Measurements from ENCODE around the gene EFEMP2. TPM values are rescaled to one million over a fixed set of nuclear protein-coding genes. Genes with fewer than 3 reads are reported as not detected.

Gene EFEMP2
- total RNA-seq, 1 experiment from 2014 or later = 217 TPM

DNA sequence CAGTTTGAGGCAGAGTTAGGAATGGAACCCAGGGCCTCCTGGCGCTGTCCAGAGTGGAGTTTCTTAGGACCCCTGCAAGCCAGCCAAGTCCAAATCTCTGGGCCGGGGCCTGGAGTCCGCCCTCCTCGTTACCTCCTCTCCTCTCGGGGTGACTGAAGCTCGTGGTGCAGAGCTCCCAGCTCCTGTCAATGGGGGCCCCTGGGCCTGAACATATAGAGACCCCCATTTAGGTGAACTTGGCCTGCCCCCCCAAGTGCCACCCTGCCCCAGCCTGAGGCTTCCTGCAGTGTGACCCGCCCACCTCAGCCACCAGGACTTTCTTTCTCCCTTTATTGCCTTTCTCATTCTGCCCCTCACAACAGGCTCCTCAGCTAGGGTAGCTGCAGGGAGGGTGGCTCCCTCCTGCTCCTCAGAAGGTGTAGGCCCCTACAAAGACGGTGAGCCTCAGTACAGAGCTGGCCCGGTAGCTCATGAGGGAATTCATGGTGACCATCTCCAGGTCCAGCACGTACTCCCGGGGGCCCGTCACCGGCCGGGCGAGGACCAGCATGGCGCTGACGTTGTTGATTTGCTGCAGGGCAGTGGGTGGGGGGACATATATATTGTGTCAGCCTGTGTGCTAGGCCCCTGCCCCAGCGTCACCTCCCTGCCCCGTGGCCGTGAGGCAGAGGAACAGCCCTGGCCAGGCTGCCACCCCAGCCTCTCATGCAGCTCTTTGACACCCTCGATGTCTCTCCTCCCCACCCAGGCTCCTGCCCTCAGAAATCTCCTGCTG is 5.9 kb downstream of the EFEMP2 start:
- no peak for DNase-seq (ENCODE audit: low read depth)

DNA sequence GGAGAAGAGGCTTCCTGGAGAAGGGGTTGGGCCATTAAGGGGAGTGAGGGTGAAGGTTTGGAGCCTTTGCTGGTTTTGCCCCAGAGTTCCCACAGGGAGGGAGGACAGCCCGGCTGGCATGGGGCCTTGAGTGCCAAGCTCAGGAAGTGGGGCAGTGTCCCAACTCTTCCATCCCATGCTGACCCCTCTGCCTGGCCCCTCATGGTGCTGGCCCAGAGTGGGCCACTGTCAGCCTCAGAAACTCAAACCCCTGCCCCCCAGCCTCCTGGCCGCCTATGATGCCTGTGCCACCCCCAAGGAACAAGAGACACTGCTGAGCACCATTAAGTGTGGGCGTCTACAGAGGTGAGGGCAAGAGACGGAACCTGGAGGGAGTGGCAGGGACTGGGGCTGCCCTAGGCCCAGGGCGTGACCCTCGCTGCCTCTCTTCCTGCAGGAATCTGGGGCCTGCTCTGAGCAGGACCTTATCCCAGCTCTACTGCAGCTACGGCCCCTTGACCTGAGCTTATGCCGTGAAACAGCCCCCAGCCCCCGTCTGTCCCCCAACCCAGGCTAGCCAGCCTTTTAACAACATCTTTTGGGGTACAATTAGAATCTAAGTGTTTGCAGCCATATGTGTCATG is 6.9 kb downstream of the EFEMP2 start:
- DNase-seq (ENCODE audit: low read depth) = no peak

DNA sequence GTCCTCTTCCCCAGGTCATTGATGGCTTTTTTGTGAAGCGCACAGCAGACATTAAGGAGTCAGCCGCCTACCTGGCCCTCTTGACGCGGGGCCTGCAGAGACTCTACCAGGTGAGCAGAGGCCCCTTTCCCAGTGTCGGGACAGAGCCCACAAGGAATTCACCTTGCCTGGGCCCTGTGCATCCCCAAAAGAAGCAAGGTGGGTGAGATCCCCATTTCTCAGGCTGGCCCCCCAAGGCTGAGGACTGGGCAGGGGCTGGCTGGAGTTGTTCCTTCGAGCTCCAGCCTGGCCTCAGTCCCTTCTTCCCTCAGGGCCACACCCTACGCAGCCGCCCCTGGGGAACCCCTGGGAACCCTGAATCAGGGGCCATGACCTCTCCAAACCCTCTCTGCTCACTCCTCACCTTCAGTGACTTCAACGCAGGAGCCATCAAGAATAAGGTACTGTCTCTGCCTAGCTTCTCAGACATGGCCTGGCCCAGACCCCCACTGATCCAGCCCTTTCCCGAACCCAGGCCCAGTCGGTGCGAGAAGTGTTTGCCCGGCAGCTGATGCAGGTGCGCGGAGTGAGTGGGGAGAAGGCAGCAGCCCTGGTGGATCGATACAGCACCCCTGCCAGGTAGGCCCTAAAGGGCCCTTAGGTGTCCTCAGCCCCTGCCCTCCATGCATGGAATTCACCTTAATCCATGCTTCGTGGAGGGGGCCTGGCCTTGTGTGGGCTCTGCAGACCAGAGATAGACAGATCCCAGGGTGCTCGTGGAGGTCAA is 7.7 kb downstream of the EFEMP2 start:
- DNase-seq (ENCODE audit: low read depth) = no peak

DNA sequence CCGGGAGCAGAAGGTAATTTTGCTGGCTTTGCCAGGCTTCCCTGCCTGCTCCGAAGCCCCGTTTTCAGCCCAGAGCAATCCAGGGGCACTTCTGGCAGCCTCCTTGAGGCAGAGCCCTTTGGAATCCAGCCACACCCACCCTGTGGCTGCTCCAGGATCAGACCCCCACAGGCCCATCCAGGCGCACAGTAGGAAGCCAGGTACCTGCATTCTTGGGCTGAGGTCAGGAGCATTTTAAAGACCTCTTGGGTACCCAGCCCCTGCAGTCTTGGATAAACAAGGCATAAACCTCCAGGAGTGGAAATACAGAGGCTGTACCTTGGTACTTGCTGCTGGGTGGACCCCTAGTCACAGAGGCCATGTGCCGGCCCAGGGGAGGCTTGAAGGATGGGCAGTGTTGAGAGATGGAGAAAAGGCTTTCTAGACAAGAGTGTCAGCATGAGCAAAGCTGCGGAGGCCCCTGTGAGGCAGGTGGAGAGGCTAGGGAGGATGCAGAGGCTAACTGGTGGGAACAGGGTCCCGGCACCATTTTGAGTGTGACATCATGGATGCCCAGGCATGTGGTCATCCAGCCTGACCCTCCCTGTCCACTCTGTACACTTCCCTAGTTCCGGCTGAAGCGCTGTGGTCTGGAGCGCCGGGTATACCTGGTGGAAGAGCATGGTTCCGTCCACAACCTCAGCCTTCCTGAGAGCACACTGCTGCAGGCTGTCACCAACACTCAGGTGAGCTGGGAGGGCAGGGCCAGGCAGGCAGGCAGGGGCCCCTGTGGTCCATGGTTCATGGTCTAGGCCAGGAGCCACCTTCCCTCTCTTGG is 8.5 kb downstream of the EFEMP2 start:
- no peak for DNase-seq (ENCODE audit: low read depth)

DNA sequence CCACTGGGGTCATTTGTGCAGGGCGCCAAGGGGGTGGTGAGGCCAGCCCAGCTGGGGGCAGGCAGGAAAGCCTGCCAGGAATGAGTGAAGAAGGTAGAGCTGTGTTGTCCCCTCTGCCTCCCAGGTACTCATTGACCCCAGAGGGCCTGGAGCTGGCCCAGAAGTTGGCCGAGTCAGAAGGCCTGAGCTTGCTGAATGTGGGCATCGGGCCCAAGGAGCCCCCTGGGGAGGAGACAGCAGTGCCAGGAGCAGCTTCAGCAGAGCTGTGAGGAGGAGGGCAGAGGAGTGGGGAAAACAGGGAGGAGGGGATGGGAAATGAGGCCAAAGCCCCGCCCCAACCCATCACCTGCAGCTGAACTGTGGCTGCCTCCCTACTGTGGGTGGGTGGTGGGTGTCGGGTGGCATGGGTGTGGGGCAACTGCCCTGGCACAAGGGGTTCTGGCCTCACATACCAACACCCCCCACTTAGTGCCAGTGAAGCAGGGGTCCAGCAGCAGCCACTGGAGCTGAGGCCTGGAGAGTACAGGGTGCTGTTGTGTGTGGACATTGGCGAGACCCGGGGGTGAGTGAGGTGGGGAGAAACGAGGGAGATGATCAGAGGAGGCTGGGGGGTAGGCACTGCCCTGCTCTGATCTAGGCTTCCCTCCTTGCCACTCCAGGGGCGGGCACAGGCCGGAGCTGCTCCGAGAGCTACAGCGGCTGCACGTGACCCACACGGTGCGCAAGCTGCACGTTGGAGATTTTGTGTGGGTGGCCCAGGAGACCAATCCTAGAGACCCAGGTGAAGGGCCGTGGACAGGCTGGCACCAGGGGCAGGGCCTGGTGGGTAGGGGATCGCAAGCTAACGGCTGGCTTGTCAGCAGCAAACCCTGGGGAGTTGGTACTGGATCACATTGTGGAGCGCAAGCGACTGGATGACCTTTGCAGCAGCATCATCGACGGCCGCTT is 9.4 kb downstream of the EFEMP2 start:
- no peak for DNase-seq (ENCODE audit: low read depth)

DNA sequence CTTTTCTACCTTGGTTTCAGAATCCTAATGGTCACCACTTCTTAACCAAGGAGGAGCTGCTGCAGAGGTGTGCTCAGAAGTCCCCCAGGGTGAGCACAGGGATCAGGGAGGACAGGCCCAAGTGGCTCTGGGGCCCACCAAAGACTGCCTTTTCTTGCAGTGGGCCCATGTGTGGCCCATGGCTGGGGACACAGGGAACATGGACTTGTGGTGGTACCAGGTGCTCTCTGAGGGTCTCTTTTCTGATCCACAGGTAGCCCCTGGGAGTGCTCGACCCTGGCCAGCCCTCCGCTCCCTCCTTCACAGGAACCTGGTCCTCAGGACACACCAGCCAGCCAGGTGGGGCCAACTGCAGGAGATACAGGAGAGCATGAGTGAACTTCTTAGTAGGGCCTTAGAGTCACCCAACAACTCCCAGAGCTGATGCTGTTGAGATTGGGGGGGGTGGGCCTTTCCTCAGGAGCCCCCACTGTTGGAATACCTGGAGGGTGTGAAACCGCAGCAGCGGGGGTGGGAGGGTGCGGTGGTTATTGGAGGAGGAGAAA is 10.3 kb downstream of the EFEMP2 start:
- no peak for DNase-seq (ENCODE audit: low read depth)

DNA sequence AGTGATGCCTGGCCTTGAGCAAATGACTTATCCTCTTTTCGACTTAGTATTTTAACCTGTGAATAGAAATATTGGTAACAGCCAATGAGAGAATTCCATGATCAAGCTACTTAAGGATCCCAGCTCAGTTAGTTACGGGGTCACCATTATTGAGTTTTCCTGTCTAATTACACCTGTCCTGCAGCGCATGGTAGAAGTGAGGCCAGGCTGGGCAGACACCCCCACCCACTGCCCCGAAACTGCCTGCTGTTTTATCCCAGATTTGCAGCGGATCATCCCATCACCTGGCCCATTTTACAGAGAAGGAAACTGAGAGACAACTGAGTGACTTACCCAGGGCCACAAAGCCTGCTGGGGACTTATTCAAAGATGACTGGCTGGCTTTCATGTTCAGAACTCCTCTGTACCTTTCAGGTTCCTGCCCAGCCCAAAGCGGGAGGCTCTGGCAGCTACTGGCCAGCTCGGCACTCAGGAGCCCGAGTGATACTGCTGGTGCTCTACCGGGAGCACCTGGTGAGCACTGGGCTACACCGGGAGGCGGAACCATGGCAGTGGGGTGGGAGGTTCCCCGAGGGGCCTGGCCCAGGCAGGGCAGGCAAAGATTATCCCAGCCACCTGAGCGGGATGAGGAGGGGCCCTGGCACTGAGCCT is 10.9 kb downstream of the EFEMP2 start:
- DNase-seq (ENCODE audit: low read depth) = no peak

DNA sequence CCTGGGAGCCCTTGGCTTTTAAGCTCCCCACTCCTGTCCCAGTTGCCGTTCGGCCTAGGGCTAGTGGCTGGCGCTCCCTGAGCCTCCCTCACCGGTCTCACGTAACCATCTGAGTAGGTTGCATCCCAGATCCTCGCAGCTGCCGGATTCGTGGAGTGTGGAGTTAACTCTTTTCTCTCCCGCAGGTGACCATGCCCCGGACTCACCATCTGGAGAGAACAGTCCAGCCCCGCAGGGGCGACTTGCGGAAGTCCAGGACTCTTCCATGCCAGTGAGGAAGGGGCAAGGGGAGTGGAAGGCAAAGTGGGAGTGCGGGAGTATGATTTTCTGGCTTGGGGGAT is 11.5 kb downstream of the EFEMP2 start:
- no peak for DNase-seq (ENCODE audit: low read depth)

DNA sequence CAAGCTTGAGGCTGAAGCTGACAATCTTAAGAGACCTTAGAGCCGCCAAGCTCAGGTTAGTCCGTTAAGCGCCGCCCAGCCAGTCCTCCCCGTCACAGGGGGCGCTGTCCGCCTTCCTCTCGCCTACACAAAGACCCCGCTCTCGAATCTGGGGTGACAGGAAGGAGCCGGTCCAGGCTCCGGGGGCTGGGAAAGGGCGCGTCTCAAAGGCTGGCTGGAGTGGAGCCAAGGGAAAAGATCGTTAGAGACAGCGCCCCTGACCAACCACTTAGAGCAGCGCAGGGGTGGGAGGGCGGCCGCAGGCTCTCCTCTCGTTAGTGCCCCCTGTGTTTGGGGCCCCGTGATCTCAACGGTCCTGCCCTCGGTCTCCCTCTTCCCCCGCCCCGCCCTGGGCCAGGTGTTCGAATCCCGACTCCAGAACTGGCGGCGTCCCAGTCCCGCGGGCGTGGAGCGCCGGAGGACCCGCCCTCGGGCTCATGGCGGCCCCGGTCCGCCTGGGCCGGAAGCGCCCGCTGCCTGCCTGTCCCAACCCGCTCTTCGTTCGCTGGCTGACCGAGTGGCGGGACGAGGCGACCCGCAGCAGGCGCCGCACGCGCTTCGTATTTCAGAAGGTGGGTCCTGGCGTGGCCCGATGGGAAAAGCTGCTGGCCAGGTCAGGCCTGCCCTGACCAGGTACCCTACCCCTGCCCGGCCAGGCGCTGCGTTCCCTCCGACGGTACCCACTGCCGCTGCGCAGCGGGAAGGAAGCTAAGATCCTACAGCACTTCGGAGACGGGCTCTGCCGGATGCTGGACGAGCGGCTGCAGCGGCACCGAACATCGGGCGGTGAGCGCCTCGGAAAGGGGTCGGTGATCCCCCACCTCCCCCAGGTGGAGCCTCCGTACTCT is 12.1 kb downstream of the EFEMP2 start, which contains the start of gene MUS81:
Gene MUS81, plus strand, starts transcription at position 156 of the 887 bp plus-strand sequence. Its CDS starts 321 bp downstream, at position 477.
- peak; percentile 98 for DNase-seq (ENCODE audit: low read depth)

DNA sequence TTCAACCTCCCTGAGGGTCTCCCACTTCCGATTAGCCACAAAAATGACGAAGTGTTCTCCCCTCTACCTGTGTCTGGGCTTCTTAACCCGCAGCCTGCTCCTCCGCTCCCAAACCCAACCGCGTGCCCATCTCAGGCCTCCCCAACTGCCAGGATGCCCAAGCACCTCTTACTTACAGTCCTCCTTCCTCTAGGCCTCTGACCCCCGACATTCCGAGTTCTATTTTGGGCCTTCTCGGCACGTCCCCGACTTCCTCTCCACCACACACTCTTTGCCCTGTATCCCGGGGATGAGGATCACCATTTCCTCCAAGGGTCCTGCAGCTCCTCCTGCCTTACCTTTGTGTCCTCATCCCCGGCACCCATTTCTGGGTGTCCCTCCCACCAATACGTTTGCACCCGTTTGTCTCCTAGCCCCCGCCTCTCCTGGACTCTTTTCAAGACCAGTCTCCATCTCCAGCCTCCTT is 12.8 kb downstream of the EFEMP2 start:
- no peak for DNase-seq (ENCODE audit: low read depth)

DNA sequence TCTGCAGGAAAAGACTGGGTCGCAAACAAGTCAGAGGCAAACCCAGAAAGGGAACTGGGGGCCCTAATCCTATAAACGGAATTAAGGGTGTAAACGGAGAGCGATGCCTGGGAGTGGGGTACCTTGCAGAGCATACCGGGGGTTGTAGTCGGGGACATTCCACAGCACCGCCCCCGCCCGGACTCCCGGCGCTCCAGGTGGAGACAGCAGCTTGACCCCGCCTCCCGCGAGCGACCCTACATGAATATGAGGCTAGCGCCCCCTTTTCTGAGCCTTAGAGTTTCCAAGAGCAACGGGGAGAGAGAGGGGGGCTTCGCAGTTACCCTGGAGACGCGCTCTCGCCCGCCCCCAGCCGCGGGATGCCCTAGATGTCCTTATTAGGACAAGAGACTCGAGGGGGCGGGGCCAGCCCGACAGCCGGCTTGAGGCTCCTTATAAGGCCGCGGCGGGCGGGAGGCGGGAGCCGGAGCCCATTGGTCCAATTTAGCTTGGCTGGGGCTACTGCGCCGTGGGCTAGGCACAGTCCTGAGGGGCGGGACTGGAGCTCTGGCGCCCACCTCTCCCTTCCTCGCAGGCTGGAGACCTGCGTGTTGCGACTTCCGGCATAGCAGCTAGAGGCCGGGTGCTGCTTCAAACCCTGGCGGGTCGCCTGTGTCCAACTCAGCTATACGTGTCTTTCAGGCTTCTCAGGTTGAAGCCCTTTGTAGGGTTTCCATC is 13.3 kb downstream of the EFEMP2 start:
- DNase-seq (ENCODE audit: low read depth) = peak; percentile 97

DNA sequence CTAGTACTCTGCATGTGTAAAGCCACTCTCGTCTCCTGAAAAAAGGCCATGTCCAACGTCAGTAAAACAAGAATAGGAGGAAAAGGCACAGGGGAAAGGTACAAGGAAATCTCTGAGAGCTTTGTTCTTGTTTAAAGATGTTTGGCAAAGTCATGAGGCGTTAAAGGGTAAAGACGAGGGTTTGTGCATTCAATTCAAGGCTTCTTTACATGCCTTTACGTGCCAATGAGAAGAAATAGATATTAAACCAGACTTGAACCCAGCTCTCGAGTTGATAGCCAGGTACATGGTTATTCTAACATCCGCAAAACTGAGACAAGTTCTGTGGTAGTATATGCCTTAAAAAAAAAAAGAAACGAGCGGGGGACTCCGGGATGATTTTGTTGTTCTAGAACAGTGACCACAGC is 13.9 kb downstream of the EFEMP2 start:
- DNase-seq (ENCODE audit: low read depth) = no peak

DNA sequence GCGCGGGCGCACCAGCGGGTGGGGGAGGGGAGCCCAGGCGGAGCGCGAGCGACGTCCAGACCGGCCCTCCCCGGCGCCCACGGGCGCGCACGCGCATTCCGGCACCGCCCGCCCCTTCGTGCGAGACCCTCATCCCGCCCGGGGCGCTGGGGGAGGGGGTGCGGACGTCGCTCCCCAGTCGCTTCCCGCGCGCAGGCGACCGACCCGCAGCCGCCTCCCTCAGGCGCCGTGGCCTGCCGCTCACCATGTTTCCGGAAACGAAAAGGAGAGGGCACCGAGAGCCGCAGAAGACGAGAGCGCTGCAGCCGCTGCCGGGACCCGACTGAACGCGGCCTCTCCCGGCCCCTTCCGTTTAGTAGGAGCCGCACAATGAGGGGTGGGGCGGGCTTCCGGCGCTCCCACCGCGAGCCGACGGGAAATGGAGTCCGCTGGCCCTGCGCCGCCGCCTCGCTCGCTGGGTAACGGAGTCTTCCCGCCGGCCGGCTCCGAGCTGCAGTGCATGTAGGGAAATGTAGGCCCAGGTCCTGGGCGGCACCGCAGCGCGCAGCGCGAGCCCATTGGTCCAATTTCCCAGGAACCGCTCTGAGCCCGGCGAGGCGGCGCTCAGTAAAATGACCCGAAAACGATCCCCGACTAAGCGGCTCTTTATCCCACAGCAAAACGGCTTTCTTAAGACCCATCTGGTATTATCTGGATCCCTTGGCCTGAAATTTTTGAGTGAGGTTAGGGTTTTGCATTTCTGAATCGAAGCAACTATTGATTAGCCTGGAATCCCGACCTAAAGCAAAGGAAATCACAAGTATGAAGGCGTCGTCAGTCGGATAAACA is 14.5 kb downstream of the EFEMP2 start, which contains the start of gene CFL1:
Gene CFL1, minus strand, starts transcription at position 328 of the 828 bp plus-strand sequence. Its CDS starts 81 bp downstream, at position 247.
- peak; percentile 97 for DNase-seq (ENCODE audit: low read depth)

DNA sequence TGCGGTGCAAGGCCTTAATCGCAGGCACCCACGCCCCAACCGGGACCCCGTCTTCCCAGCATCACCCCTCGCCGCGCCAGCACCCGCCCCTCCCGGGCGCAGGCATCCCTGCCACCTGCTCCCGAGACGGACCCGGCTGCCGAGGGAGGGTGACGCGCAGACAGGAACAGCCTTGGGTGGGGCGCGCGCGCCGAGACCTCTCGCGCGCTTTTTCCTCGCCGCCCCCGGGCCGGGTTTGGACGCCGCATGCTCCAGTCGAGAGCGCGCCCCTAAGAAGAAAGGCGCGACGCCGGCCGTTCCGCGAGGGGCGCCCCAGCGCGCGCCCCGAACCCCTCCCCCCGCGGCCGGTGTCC is 15.1 kb downstream of the EFEMP2 start:
- peak; percentile 47 for DNase-seq (ENCODE audit: low read depth)

DNA sequence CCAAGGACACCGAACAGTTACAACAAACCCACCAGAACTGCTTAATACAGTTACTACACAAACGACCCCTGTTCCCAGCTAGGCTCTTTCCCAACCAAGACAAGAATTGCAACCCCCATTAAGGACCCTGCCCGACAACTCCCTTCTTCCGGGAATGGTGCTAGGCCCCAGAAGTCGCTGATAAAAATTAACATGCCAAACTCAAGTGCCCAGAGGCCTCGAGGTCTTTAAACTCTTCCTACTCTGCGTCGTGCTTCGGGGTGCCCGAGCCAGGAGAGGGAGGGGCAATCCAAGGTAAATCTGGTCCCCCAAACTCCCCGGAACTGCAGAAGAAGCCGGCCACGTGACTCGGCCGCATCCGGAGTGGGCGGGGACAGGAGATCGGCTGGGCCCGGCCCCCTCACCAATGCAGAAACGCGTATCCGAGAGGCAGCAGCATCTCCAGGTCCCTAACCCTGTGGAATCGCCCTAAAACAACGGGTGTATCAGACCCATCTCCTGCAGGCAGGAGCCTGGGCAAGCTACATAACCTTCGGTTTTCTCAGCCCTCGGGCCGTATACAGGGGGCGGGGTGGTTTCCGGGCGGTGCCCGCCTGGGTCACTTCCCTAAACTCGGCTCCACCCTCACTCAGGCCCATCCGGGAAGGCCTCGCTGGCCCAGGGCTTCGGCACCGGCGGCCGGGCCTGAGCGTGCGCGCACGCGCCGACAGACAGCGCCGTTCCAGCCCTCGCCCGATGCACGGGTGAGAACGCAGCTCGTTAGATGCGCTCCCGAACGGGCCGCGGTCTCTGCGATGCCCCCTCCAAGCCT is 15.7 kb downstream of the EFEMP2 start:
- DNase-seq (ENCODE audit: low read depth) = peak; percentile 63

DNA sequence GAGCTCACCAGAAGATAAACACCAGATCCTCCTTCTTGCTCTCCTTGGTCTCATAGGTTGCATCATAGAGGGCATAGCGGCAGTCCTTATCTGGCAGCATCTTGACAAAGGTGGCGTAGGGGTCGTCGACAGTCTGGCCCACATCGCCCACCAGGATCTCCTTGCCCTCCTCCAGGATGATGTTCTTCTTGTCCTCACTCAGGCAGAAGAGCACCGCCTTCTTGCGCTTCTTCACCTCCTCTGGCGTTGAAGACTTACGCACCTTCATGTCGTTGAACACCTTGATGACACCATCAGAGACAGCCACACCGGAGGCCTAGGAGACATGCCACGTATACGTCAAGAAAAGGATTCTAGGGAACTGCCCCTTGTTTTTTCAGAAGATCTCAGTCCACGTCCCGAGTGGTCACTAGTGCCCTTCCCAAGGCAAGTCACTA is 16.7 kb downstream of the EFEMP2 start:
- DNase-seq (ENCODE audit: low read depth) = no peak

Measured in LHCN-M2 (cell line).